GM18951 (cell line): ENCODE measurements around the gene ADCY1.

Experiments used
- POLR2A ChIP-seq: IDR thresholded peaks from 4 replicates; pipeline ENCODE4 v1.6.1; 2011; ENCODE audit warnings: mild to moderate bottlenecking; ENCODE audit not compliant: insufficient read length, insufficient read depth; ENCODE audit errors: extremely low read depth
- in situ Hi-C: fragments of 300-500 bp; cut with MboI; formaldehyde crosslinking; loops from one replicate; pipeline ENCODE4 v1.12.0; 2022; ENCODE audit warnings: low sequenced_read_pairs, mixed read lengths, inconsistent platforms; ENCODE audit not compliant: unreplicated experiment

ADCY1 gene

DNA sequence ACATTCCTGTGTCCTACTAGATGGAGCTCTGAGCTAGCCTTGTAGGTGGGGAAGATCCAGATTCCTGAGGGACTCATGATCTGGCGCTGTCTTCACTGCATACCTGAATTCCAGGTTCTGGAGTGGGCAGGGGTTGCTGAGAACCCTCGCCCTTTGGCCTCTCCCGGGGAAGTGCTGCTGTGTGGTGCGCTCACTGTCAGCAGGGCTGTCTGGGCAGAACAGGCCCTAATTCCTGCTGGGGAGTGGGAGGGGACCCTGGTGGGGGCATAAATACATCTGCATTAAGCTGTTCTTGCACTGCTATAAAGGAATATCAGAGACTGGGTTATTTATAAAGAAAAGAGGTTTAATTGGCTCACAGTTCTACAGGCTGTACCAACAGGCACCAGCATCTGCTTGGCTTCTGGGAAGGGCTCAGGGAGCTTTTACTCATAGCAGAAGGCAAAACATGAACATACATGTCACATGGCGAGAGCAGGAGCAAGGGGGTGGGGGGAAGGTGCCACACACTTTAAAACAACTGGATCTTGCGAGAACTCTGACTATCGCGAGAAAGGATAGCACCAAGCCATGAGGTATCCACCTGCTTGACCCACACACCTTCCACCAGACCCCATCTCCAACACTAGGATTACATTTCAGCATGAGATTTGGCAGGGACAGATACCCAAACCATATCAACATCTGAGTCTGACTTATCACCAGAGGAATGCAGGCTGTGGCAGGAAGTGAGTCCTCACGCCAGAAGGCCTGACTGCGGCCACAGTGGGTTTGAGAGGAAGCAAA, 115.0 kb downstream of the ADCY1 start:
- no peak for TF ChIP-seq POLR2A
- in situ Hi-C loops = no loop called here

GRCh38 chr7:45689797-45690761, 115.9 kb downstream of the ADCY1 start:
- in situ Hi-C loops = no loop called here
- TF ChIP-seq POLR2A = no peak

DNA sequence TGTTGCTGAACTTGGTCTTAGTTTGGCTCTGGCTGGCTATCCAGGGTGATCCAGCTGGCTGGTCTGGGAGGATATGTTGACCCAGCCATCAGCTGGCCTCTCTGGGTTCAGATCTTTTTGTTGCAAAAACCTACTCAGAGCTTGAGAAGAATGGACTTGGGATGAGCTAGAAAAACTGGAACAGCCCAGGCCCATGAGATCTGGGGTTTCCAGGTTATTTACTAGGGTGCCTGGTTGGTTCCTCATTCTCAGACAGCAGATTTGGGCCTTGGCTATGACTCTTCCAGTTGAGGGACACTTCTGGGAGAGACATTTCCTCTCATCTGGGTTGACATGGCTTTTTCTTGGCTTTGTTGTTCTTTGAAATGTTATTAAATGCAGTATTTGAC, 116.6 kb downstream of the ADCY1 start:
- in situ Hi-C loops = no loop called here
- no peak for TF ChIP-seq POLR2A

DNA sequence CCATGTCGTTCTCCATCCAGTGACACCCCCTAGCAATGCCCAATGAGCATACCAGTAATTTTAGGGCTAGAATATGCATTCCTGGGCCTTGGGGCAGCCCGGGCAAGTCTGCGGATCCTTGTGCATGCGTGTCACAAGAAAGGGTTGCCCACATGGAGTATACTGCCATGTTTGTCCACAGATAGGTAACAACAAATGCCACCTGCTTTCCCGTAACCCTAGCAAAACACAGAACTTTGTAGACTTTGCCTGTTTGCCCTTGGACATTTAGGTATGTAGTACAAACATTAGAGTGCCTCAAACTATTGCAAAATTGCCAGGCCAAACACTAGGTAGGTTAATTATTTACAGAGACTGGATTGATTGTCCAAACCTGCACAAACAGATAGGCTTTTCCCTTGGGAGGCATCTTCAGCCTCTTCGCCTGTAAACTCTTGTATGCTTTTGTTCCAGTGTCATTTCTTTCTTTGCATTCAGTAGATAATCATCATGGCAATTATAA, 117.0 kb downstream of the ADCY1 start:
- TF ChIP-seq POLR2A = no peak
- in situ Hi-C loops = no loop called here

DNA sequence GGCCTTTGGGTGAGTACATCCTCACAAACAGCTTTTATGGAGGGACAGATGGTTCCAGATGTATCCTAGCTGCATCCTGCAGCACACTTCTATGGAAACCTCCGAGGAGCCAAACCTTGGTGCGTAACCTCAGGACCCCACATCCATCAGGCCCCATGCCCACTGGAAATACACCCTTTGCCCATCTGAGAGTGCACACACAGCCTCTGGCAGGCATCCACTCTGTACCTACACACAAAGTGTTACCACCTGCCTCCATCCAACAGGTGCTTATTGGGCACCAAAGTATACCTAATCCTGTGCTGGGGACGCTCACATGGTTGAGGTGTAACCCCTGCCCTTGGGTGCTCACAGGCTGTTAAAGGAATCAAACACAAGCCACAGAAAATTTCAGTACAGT, 117.9 kb downstream of the ADCY1 start:
- in situ Hi-C loops = no loop called here
- no peak for TF ChIP-seq POLR2A

- no peak for TF ChIP-seq POLR2A
- in situ Hi-C loops = no loop called here
Measured at GRCh38 chr7:45695249-45695995, 121.3 kb downstream of the ADCY1 start.

DNA sequence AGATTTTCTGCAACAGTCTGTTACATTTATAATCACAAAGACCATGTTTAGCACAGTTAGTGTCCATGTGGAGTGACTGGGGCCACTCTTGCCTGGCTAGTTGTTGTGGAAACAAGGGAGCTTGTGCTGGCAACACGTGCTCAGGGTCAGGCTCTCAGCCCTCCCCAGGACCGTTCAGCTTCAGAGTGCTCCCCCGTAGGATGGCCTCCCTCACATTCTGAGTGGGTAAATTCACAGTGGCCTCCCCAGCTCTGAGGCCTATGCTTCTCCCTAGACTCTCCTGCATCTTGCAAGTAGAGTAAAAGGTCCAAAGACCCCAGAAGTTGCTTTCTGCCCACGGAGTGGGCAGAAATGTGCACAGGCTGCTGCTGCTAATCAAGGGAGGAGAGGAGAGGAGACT, 122.3 kb downstream of the ADCY1 start:
- no peak for TF ChIP-seq POLR2A
- in situ Hi-C loops = no loop called here

DNA sequence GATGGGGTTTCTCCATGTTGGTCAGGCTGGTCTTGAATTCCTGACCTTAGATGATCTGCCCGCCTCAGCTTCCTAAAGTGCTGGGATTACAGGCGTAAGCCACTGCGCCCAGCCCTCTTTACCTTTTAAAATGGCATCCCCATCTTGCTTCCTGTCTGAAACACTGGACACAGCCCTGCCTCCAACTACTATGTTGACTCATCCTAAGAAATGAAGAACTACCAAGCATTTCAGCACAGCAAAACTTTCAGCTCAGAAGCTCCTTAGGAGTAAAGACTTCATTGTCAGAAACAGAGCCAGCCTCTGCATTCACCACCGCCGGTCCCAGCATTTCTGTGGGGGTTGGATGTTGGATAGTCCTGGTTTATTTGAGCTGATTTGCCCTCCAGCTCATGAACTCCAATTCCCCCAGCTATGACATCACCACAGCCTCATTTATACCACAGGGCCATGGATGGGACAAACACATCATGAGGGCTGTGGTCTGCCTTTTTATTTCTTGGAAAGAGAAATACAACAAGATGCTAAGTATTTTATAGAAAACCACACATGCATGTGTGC, 123.5 kb downstream of the ADCY1 start:
- TF ChIP-seq POLR2A = no peak
- in situ Hi-C loops = no loop called here

DNA sequence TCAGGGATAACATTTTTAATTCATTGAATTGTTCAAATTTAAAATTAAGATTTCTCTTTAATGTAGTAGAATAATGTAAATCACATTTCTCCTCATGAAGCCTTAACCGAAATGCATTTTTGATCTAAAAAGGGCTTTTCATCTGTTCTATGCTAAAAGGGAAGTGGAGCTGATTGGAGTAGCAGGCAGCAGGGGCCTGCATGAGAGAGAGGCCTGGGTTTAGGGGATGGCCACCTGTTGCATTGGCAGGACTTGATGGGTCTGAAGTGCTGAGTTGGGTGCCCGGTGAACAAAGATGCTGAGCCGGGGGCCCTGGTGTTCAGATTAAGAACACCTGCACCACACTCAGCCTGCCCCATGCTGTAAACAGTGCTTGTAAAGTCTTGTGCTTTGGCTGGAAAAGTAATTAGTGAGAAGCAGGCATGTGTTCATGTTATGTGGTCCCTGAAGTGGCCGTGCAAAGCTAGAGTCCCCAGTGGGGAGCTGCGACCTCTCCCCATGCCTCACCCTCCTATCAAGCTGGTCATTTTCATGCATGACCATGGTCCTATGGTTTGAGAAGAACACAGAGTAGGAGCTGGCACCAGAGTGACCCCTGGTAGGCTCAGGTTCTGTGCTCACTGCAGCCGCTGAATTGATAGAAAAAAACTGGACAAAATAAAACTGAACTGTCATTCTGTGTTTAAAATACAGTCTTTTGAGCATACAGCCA, 124.3 kb downstream of the ADCY1 start:
- TF ChIP-seq POLR2A = no peak
- in situ Hi-C loops = no loop called here

GRCh38 chr7:45699015-45699309, 124.8 kb downstream of the ADCY1 start:
- in situ Hi-C loops = no loop called here
- TF ChIP-seq POLR2A = no peak

DNA sequence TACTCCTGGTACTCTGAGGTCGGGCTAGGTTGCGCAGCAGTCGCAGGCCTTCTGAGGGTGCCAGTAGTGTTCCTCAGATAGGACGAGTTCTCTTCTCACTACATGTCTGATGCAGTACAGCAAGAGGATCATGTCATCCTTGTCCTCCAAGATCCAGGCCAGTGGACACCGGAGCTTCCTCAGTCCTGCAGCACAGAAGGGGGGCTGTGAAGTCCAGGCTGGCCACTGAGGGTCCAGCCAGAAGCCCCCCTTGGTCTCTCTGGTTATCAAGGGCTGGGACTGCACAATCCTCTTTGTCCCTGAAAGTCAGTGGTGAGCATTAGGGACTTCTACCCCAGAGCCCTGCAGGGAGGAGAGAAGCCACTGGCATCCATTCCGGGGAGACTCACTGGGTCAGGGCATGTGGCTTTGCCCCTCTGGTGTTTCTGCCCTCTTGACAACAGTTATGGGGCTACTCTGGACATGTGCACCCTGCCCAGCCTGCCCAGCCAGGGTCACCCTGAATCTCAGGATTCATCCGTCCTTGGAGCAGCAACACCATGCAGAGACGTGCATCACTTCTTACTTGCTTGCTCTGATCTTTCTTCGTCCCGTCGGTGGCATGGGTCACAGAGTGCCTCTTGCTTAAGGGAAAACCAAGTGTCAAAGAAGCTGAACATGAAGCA, 125.7 kb downstream of the ADCY1 start:
- no peak for TF ChIP-seq POLR2A
- in situ Hi-C loops = no loop called here

GRCh38 chr7:45700556-45700955, 126.4 kb downstream of the ADCY1 start:
- in situ Hi-C loops = no loop called here
- TF ChIP-seq POLR2A = no peak
